GM18870 (cell line): ENCODE measurements around the gene NECTIN1.

Experiments
- ATAC-seq: cut with Tn5 transposase; IDR thresholded peaks from one replicate; pipeline ENCODE4 v1.9.1; 2021; ENCODE audit warnings: moderate library complexity; ENCODE audit not compliant: unreplicated experiment

NECTIN1 gene

DNA sequence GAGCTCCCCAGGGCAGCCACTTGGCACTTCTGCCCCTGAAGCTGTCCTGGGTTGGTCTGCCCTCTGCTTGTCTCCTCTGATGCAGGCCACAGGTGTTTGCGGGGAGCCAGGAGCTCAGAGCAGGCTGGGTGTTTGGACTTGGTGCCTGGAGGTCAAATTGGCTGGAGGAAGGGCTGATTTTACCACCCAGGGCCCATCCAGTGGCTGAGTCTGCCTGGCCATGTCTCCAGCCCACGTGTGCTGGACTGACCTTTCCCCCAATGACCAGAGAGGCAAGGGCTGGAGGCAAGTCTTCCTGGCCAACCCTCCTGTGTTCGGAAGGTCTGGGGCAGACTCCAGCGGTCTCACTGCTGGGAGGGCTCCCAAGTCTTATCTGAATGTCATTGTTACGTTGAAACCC, 84.0 kb downstream of the NECTIN1 start:
- ATAC-seq = no peak

DNA sequence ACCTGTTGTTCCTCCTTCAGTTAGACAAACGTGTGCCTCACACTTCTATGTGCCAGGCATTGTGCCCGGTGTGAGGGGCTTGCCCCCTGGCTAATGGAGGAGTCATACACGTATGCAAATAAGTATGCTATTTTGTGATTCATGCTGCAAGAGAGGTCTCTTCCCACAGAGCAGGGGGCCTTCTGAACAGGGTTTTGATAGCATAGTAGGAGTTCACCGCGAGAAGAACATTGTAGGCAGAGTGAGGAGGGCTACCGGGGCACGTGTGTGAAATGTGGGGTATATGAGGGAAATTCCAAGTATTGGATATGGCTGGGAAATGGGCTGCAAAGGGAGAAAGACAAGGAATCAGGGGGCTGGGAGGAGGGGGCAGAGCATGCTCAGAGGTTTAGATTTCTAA, 84.5 kb downstream of the NECTIN1 start:
- no peak for ATAC-seq

DNA sequence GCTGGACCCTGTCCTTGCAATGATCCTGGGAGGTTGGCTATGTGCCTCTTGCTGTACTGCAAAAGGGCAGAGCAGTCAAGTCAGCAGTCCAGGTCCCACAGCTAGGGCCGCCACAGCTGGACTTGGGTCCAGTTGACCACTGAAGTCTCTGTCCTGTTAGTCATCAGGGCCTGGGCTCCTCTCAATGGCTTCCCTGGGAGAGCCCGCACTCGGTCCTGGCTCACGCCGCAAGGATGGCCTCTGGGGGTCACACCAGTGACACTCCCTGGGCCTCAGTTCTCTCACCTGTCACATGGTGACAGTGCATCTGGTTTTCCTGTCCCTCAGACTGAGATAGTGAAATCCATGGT, 85.1 kb downstream of the NECTIN1 start:
- ATAC-seq = no peak

DNA sequence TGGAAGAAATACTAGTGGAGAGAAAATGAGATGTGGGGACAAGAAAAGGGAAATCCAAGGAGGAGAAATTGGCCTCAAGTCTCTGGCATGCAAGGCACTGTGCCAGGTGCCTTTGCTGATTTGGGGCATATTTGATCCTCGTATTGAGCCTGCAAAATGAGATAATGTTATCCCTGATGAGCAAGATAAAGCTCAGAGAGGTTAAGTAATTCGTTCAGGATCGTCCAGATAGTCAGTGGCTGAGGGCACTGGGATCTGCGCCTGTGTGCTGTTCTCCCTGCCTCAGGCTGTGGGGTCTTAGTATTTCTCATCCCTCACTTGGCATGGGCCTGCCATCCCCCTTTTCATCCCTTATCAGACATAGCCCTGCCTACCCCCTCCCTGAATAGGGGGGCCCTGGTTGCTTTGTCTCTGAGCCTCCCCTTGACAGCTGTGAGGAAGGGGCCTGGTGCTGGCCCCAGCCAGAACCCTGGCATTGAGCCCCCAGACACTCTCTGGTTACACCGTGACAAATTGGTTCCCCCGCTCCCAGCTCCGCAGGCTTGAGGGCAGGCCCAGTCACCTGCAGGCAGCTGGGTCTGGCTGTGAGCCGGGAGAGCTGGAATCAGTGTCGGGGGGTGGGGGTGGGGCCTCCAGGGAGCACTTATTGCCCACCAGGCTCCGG, 85.7 kb downstream of the NECTIN1 start:
- ATAC-seq = no peak

DNA sequence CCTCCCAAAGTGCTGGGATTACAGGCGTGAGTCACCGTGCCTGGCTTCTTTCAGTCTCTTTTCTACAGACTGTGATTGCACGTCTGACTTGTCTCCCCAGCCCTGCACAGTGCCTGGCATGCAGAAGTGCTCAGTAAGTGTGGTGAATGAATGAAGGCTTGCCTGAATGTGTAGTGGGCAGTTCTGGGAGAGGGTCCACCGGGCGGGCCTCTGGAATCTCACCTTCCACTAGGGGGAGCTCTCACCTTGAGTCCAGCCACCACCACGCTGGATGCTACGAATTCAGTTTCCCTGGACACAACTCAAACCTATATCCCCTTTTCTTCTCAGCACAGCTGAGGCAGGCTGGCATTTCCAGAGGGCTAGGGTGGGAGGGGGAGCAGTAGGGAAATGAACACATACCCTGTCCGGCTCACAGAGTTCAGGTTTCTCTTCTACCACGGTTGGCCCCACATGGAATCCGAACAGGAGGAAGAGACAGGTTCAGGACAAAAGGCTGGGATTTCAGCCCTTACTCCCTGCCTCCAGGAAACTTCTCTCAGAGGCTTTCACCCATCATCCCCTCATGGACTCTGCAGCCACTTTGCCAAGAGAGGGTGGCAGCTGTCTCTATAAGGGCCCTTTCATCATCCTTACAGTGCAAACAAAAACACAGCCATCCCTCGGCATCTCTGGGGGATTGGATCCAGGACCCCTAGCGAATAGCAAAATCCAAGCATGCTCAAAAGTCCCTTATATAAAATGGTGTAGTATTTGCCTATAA, 86.8 kb downstream of the NECTIN1 start:
- no peak for ATAC-seq

DNA sequence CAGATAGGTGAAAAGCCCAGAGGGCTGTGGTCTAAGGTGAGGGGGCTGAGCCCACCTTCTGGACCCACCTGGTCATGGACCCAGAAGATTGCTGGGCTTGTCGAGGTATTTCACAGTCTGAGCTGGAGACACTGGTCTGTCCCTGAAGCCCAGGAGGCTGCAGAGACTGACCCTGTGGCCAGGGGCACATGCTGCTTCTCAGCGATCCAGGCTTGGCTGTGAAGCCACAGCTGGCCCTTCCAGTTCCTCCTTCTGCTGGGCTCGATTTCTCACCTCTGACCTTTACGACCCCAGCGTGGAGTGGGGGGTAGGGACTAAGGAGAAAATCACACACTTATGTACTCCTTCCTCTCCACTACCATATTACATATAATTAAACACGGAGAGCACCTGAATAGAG, 88.5 kb downstream of the NECTIN1 start:
- ATAC-seq = no peak

DNA sequence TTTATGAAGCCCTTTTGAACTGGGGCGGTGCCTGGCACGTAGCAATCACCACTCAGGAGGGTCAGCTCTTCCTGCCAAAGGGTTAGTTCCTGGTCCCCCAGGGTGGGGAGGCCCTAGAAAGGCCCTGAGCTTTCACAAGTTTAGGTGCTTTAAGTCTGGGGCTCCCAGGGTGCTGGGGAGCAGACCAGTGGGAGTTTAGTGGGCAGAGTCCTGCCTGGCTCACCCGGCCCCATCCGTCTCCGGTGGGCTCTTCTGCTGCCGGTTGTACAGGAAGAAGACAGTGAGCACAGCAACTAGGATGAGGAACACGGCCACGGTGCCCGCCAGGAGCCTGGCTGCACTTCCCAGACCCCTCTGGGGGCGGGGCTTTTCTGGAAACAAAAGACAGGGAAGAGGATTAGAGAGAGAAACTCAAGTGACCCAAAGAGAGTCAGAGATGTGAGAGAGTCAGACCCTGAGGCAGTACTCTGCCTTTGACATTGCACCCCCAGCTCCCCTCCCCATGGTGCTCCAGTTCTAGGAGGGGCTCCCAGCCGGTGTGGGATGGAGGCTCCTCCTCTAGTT, 89.3 kb downstream of the NECTIN1 start:
- ATAC-seq = no peak

DNA sequence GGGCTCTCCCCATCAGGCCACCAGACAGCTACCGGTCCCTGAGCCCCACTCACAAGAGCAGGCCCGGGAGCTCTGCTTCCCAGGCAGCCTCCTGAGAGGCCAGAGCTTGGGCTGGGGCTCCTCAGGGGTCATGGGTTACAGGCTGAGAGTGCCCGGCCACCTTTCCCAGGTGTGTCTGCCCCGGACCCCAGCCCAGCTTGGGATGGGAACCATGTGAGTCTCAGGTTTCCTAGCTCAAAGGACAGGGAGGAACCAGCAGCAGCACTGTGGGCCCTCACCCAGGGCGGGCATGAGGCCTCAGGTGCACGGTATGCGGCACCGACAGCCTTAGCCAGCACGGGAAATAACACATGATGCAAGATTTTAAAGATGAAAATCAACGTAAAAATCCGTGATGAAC, 90.1 kb downstream of the NECTIN1 start:
- ATAC-seq = no peak

DNA sequence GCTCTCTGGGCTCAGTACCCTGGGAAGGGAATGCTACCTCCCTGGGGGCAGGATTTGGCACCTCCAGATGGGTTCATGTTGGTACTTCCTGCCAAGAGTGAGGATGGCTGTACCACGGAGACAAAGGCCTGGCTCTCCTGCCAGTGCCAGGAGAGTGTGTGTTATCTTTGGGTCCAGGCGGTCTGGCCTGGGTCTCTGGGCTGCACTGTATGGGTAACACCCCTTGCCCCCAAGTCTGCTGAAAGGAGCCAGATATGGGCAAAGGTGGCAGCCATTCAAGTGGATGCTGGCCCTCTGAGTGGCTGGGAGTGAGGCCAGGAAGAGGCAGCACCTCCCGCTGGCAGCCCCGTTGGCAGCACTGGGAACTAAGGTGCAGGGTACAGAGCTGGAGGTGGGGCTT, 91.5 kb downstream of the NECTIN1 start:
- ATAC-seq = no peak

DNA sequence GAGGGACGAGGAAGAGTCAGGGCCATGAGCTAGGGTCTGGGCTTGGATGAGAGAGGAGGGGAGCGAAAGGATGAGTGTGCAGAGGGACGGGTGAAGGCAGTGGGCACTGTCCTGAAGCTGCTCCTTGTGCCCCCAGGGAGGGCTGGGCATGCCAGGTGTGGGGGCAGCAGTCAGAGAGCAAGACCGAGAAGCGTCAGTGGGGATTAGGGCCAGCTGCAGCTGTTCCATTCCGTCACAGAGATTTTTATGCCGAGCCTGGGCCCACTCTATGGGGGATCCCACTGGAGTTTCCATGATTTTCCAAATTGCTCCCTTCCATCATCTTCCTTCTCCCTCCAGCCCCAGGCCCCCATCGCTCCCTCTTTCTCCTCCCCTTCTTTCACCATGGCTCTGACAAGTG, 93.2 kb downstream of the NECTIN1 start:
- no peak for ATAC-seq

DNA sequence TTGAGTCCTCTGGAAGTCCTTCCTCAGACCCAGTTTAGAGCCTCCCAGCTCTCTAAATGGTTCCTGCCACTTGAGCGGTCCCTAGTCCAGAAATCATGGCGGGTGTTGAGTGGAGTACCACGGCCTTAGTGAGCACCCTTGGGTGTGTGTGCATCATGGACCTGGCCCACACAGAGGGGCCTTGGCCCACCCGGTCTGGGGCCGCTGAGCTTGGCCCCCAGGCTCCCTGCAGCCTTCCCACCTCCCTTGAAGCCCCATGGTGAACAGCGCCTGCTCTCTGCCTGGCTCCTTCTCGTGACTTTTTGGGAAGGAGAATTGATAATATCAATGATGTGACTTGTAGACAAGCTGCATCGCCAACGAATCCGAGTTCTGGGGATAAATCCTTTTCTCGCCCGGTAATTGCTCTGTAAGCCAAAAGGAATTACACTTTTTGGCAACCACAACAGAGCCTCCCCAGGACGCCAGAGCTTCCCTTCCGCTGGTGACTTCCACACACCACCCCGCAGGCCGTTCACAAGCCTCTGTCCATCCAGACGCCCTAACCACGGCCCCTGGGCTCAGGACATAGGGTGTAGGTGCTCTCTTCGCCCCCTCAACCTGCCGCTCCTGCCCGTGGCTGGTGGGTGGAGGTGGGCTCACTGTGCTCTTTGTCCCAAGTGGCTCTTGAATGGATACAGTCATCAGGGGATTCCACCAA, 93.8 kb downstream of the NECTIN1 start:
- no peak for ATAC-seq

DNA sequence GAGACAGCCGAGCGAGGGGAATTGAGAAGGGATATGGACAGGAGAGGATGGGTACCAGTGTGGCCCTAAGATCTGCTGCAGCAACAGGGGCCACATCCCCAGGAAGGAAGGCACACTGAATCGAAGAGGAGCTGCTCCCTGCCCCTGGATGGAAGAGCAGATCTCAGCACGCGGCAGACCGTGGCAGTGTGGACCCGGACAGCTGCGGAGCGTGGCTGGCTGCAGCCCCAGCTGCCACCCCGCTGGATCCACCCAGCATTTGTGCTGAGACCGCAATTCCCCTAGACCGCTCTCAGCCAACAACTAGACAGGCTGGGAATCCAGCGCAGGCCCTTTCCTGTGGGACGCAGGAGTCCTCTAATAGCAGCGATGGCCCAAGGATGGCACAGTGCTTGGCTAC, 94.7 kb downstream of the NECTIN1 start:
- ATAC-seq = no peak

DNA sequence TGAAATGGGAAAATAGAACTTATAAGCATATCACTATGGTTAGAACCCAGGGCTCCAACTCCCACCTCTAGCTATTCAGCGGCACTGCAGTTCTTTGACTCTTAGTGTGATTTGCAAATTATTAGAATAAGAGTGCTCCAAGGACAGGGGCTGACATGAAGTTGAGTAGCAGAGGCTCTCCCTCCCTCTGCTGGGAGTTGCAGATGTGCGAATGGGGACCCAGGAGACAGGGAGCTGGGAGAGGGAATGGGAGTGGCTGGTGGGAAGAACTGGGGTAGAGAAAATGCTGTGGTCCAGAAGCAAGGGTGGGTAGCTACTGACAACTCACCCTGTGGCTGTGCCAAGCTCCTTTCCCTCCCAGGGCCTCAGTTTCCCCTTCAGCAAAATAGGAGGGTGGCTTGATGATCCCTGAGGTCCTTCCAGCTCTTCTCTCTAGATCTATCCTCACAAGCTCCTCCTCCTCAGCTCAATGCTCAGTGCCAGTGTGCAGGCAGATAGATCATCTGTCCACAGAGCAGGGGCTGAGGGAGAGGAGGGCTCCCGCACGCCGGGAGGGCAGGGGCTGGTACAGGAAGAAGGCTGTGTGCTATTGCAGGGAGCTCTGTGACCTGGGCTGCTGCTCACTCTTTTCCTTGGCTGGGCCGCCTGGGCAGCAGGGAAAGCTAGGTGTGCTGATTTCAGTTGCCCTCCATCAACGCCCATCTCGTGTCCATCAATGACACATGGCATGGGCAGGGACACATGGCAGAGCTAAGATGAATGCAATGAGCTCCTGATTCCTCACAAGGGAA, 99.0 kb downstream of the NECTIN1 start:
- no peak for ATAC-seq

DNA sequence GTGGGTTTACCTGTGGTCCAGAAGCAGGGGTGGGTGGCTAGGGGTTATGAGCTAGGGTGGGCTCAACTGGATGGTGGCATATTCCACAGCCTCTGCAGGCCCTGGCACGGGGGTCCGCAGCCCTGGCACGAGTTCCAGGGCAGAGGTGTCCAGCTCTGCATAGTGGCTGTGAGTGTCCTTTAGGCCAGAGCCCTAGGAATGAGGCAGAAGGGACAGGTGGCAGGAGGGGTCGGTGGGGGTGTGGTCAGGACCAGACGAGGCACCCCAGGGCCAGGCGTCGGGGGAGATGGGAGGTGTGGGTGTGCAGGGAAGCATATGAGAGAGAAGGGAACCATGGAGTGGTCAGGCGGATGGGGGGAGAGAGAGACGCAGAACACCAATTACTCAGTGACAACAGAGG, 99.9 kb downstream of the NECTIN1 start:
- no peak for ATAC-seq

DNA sequence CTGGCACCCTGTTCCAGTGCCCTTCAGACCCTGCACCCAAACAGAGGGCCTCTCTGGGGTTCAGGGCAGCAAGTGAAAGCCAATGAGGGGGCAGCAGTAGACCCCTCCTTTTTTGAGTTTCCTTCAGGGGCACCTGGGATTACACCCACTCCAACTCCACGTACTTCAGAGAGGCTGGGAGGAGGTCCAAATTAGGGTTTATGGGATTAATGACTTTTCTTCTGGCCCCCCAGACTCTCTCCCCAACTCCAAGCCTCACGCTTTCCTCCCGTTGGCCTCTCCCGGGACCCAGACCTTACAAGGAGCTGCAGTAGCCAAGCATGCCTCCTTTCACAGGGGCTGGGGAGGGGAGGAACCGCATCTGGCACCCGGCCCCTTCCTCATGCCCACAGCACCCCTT, 101.7 kb downstream of the NECTIN1 start:
- ATAC-seq = no peak

DNA sequence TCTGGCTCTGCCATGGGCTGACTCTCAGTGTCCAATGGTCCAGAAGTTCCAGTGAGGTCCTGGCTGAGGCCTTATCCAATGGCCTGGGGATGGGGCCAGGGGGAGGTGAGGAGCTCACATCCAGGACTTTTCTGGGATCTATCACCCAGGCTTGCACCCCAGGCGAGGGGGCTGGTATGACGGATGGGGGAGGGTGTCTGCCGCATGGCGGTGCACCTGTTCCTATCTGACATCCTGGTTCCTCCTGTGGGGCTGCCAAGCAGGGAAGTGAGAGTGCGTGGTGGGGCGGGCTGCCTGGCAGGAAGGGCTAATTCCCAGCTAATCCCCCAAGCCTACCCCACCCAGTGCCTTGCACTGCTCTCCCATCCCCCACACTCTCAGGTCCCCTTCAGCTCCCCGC, 102.1 kb downstream of the NECTIN1 start:
- ATAC-seq = no peak

DNA sequence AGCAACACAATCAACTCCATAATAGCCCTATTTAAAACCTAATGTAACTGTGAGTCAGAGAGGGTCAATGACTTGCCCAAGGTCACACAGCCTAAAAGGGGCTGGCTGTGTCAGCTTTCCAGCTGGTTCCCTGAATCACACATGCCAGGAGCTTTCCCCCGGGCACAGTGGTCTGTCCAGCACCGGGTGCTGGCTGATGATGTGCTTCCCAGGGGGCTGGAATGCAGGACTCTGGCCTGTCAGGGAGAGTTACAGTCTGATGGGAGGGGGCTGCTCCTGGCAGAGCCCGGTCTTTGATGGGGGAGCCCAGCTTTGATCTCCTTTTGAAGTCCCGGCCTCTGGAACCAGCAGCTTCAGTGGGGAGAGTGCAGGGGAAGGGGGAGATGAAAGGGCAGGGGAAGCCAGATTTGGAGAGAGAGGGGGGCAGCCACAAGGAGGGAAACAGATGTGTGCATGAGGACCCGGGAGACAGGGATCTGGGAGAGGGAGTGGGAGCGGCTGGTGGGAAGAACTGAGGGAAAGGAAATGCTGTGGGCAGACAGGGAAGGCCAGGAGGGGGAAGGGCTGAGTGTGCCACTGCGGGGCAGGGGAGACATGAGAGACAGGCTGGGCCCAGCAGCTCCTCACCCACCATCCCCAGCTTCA, 102.7 kb downstream of the NECTIN1 start:
- no peak for ATAC-seq

DNA sequence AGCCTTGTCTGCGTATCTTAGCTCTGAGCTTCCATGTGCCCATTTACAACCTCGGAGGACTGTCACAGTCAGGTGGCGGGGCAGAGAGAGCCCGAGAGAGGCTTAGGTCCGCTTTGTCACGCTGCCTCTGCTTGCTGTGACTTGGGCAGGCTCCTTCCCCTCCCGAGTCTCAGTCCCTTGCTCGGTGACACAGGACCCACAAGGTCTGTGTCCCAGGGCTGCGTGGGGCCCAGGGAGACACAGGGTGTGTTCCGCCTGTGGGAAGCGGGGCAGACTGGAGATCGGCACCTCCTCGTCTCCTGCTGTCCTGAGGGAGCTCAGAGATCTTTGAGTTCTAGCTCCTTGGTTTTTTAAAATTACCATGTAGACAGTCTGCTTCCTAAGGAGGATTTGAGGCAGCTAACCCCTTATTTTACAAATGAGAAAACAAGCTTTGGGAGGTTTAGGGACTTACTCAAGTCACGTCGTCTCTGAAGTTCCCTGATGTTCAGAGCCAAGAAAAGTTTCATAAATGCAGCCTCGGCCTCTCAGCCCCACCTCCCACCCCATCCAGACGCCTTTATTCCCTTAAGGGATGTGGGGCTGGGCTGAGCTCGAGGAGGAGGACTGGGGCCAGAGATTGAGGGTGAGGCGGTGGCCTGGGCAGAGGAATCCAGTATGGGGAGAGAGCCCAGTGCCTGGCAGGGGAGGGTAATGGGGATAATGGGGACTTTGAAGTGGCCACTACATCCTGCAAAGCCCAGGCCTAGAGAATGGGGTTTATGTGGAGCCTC, 103.6 kb downstream of the NECTIN1 start:
- no peak for ATAC-seq

DNA sequence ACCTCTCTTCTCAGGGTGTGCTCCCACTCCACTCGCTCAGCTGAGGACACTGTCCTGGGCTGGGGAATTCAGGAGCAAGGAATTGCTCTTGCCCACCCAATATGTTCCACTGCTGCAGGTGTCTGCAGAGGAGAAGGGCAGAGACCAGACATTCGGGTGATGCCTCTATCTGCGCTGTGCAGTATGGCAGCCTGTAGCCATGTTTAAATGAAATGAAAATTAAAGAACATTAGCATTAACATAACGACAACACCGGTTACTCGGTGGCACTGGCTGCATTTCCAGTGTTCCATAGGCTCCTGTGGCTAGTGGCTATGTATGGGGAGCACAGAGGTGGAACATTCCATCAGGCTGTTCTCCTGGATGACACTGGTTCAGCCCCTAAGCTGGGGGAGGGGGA, 104.4 kb downstream of the NECTIN1 start:
- no peak for ATAC-seq

DNA sequence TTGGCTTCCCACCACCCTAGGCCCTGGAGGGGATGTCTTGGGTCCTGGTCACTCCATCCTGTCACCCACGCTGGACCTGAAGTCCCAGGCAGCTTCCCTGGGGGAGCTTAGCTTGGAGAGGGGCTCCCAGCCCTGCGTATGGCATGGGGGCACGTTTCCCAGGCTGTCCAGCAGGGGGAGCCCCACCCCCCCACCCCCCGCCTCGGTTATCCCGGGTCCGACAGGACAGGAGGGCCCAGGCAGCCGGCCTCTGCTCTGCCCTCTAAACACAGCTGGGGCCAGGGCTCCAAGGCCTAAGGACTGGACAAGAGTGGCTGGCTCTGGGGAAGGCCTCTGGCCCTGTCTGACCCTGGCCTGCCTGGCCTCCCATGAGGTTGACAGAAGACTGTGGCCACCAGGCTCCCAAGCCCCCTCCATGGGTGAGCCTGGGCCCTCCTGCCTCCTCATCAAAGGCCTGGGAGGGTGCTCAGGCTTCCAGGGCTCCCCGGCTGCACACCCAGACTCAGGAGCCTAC, 104.8 kb downstream of the NECTIN1 start:
- no peak for ATAC-seq
